Activated B cell treated with CpG ODN at 0.5 μM for 24 hours (primary cell): ENCODE results near the gene CAMK2G. TPM values are rescaled to one million over a fixed set of nuclear protein-coding genes. Genes with fewer than 3 reads are reported as not detected.
"Not testable (repeated sequence)": the region's sequence is repeated elsewhere in the genome, so short reads cannot be mapped to it uniquely, and the experiment has no call there.

Experiments used
- ATAC-seq: fragments of 200-7000 bp; cut with Tn5 transposase; one replicate; pipeline ENCODE4 v1.10.0; 2021; ENCODE audit warnings: low read depth, mild to moderate bottlenecking, moderate library complexity
- CTCF ChIA-PET: fragments of 350-600 bp; sonication (Branson Sonifier 250); formaldehyde crosslinking; loops from one replicate; lab custom pipeline; 2021; ENCODE audit warnings: antibody characterized with exemption; lab: Charles Lee
- POLR2A ChIA-PET: fragments of 350-600 bp; sonication (Branson Sonifier 250); formaldehyde crosslinking; loops from one replicate; lab custom pipeline; 2021; ENCODE audit warnings: antibody characterized with exemption; lab: Charles Lee
- DNase-seq: peaks from one replicate; pipeline ENCODE4 v3.0.0; 2022
- H3K27ac Mint-ChIP-seq: one replicate; pipeline ENCODE4 v1.8.0; 2020; ENCODE audit warnings: mixed read lengths
- H3K27me3 Mint-ChIP-seq: one replicate; pipeline ENCODE4 v1.8.0; 2021; ENCODE audit warnings: mixed read lengths
- H3K36me3 Mint-ChIP-seq: one replicate; pipeline ENCODE4 v1.8.0; 2021; ENCODE audit warnings: low read depth, mixed read lengths
- H3K4me1 Mint-ChIP-seq: one replicate; pipeline ENCODE4 v1.8.0; 2021; ENCODE audit warnings: mixed read lengths
- H3K4me3 Mint-ChIP-seq: one replicate; pipeline ENCODE4 v1.8.0; 2020; ENCODE audit warnings: mild to moderate bottlenecking, mixed read lengths
- H3K9me3 Mint-ChIP-seq: one replicate; pipeline ENCODE4 v1.8.0; 2020; ENCODE audit warnings: mixed read lengths
- intact Hi-C: fragments of 100-400 bp; cut with micrococcal nuclease; formaldehyde crosslinking; loops from one replicate; pipeline ENCODE4 v1.15.1; 2024
- total RNA-seq: library from RNA; stranded (reverse); gene quantifications from 2 replicates; pipeline ENCODE4 v1.2.3, GENCODE V29; 2022
- TF ChIP-seq, protein P1 (sequence below): fragments of 200-600 bp; IDR thresholded peaks from one replicate; pipeline ENCODE4 v1.8.0; 2022; ENCODE audit warnings: antibody characterized with exemption, mild to moderate bottlenecking

CAMK2G gene
- total RNA-seq, 1 donor from 2014 or later = 19.9 TPM

- no peak for DNase-seq
- intact Hi-C loops = no loop called here
- CTCF ChIA-PET = no interaction called here
- Mint-ChIP-seq H3K27me3 (no peaks in the 10 kb centered on the region), H3K4me3 (no peak overlapping the region), H3K36me3 (peaks cover 67% of the 10 kb centered on the region), H3K27ac (no peak overlapping the region), H3K9me3 (no peaks in the 10 kb centered on the region), H3K4me1 (no peaks in the 10 kb centered on the region)
- TF ChIP-seq, protein P1, sequence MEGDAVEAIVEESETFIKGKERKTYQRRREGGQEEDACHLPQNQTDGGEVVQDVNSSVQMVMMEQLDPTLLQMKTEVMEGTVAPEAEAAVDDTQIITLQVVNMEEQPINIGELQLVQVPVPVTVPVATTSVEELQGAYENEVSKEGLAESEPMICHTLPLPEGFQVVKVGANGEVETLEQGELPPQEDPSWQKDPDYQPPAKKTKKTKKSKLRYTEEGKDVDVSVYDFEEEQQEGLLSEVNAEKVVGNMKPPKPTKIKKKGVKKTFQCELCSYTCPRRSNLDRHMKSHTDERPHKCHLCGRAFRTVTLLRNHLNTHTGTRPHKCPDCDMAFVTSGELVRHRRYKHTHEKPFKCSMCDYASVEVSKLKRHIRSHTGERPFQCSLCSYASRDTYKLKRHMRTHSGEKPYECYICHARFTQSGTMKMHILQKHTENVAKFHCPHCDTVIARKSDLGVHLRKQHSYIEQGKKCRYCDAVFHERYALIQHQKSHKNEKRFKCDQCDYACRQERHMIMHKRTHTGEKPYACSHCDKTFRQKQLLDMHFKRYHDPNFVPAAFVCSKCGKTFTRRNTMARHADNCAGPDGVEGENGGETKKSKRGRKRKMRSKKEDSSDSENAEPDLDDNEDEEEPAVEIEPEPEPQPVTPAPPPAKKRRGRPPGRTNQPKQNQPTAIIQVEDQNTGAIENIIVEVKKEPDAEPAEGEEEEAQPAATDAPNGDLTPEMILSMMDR = no peak
- POLR2A ChIA-PET = no interaction called here
- no peak for ATAC-seq
These were observed 35.5 kb downstream of the CAMK2G start for GRCh38 chr10:73838827-73839226.

- intact Hi-C loops = no loop called here
- H3K4me3 Mint-ChIP-seq = no peak overlapping the region
- H3K9me3 Mint-ChIP-seq = no peaks in the 10 kb centered on the region
- ChIA-PET POLR2A (interaction anchor here (0.6 to 1.1 kb wide), 2 partner anchors 54 to 107 kb away, joined by 3 to 5 read pairs; no protein-coding TSS in a partner anchor), CTCF (no interaction called here)
- H3K36me3 Mint-ChIP-seq = peaks cover 60% of the 10 kb centered on the region
- H3K4me1 Mint-ChIP-seq = no peaks in the 10 kb centered on the region
- TF ChIP-seq, protein P1 = no peak
- DNase-seq (no peak), ATAC-seq (no peak)
- H3K27me3 Mint-ChIP-seq = no peaks in the 10 kb centered on the region
- H3K27ac Mint-ChIP-seq = no peak overlapping the region
These were observed 36.3 kb downstream of the CAMK2G start for GRCh38 chr10:73838008-73838567.

- no peak overlapping the region for H3K27ac Mint-ChIP-seq
These were observed 37.3 kb downstream of the CAMK2G start for GRCh38 chr10:73837072-73837471.

GRCh38 chr10:73836427-73836980 lies 37.9 kb downstream of the CAMK2G start:
- Mint-ChIP-seq H3K27me3 (no peaks in the 10 kb centered on the region), H3K4me3 (no peak overlapping the region), H3K4me1 (no peaks in the 10 kb centered on the region), H3K36me3 (peaks cover 45% of the 10 kb centered on the region), H3K27ac (no peak overlapping the region), H3K9me3 (no peaks in the 10 kb centered on the region)
- CTCF ChIA-PET = no interaction called here
- TF ChIP-seq, protein P1 = no peak
- intact Hi-C loops = no loop called here
- DNase-seq (no peak), ATAC-seq (no peak)
- POLR2A ChIA-PET = no interaction called here

More at GRCh38 chr10:73837072-73837471, 37.3 kb downstream of the CAMK2G start:
- DNase-seq (no peak), ATAC-seq (no peak)
- TF ChIP-seq, protein P1 = no peak
- no peaks in the 10 kb centered on the region for H3K4me1 Mint-ChIP-seq
- intact Hi-C loops = no loop called here
- H3K9me3 Mint-ChIP-seq = no peaks in the 10 kb centered on the region
- H3K4me3 Mint-ChIP-seq = no peak overlapping the region
- peaks cover 50% of the 10 kb centered on the region for H3K36me3 Mint-ChIP-seq
- ChIA-PET POLR2A (no interaction called here), CTCF (no interaction called here)
- H3K27me3 Mint-ChIP-seq = no peaks in the 10 kb centered on the region

- intact Hi-C loops = not testable (repeated sequence)
These were observed 45.3 kb downstream of the CAMK2G start for GRCh38 chr10:73829090-73829489.

More at GRCh38 chr10:73829090-73829489, 45.3 kb downstream of the CAMK2G start:
- peaks cover 28% of the 10 kb centered on the region for H3K36me3 Mint-ChIP-seq
- H3K9me3 Mint-ChIP-seq, H3K4me3 Mint-ChIP-seq, ATAC-seq, CTCF ChIA-PET, POLR2A ChIA-PET, DNase-seq, H3K27me3 Mint-ChIP-seq, H3K27ac Mint-ChIP-seq, H3K4me1 Mint-ChIP-seq: not testable (repeated sequence)
